Activated CD4-positive, alpha-beta memory T cell treated with anti-CD3 and anti-CD28 coated beads, Interleukin-2, amount 10 ng/mL, durations not matched to agents 7 days and 5 days (primary cell): ENCODE data around the gene HPCAL1. TPM values are rescaled to one million over a fixed set of nuclear protein-coding genes. Genes with fewer than 3 reads are reported as not detected.

Experiments
- CTCF ChIA-PET: fragments of 350-600 bp; sonication (Branson Sonifier 250); formaldehyde crosslinking; loops from one replicate; lab custom pipeline; 2021; ENCODE audit warnings: antibody characterized with exemption, inconsistent platforms; lab: Charles Lee
- POLR2A ChIA-PET: fragments of 350-600 bp; sonication (Branson Sonifier 250); formaldehyde crosslinking; loops from one replicate; lab custom pipeline; 2021; ENCODE audit warnings: antibody characterized with exemption; lab: Charles Lee
- DNase-seq: peaks from one replicate; pipeline ENCODE4 v3.0.0-alpha.2; 2020
- H3K27ac Mint-ChIP-seq: one replicate; pipeline ENCODE4 v1.8.0; 2021; ENCODE audit warnings: mild to moderate bottlenecking, mixed read lengths
- H3K27me3 Mint-ChIP-seq: one replicate; pipeline ENCODE4 v1.8.0; 2021; ENCODE audit warnings: mixed read lengths
- H3K36me3 Mint-ChIP-seq: one replicate; pipeline ENCODE4 v1.8.0; 2021; ENCODE audit warnings: low read depth, mixed read lengths
- H3K4me1 Mint-ChIP-seq: one replicate; pipeline ENCODE4 v1.8.0; 2021; ENCODE audit warnings: mixed read lengths
- H3K4me3 Mint-ChIP-seq: one replicate; pipeline ENCODE4 v1.8.0; 2021; ENCODE audit warnings: mild to moderate bottlenecking, mixed read lengths
- H3K9me3 Mint-ChIP-seq: one replicate; pipeline ENCODE4 v1.8.0; 2021; ENCODE audit warnings: mixed read lengths
- total RNA-seq, 2 experiments: library from RNA; stranded (reverse); gene quantifications; one replicate each; pipeline ENCODE4 v1.2.3, GENCODE V29; 2021

Gene HPCAL1
- total RNA-seq, 2 experiments from 2014 or later, result 70.0 to 71.4 TPM

DNA sequence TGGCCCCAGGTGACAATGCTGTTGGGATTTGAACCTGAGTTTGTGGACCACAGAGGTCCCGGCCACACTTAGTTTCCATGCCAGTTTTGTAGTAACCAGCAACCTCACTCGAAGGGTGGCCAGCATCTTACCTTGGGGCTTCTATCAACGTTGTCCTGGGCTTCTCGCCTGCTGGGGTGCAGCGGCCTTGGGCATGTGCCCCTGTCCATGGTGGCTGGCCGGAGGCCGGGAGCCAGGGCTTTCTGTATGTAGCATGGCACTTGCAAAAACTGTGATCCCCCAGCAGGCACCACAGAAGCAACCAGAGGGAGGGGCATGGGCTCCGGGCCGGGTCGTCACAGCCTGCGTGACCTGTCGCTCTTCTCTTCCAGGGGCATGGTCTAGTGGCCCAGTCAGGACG is 93.8 kb downstream of the HPCAL1 start:
- H3K36me3 Mint-ChIP-seq, result peaks cover 29% of the 10 kb centered on the region
- peaks cover 23% of the 10 kb centered on the region for H3K4me1 Mint-ChIP-seq
- H3K4me3 Mint-ChIP-seq, result no peak overlapping the region
- ChIA-PET POLR2A (interaction anchor here (1.0 kb wide), 1 partner anchor 10 kb away, joined by 3 read pairs; no protein-coding TSS in a partner anchor), CTCF (interaction anchor here (0.9 to 2.5 kb wide), 2 partner anchors 12 to 17 kb away, joined by 3 to 7 read pairs; no protein-coding TSS in a partner anchor)
- DNase-seq, result no peak
- no peaks in the 10 kb centered on the region for H3K27me3 Mint-ChIP-seq
- H3K9me3 Mint-ChIP-seq, result no peaks in the 10 kb centered on the region
- H3K27ac Mint-ChIP-seq, result no peak overlapping the region

DNA sequence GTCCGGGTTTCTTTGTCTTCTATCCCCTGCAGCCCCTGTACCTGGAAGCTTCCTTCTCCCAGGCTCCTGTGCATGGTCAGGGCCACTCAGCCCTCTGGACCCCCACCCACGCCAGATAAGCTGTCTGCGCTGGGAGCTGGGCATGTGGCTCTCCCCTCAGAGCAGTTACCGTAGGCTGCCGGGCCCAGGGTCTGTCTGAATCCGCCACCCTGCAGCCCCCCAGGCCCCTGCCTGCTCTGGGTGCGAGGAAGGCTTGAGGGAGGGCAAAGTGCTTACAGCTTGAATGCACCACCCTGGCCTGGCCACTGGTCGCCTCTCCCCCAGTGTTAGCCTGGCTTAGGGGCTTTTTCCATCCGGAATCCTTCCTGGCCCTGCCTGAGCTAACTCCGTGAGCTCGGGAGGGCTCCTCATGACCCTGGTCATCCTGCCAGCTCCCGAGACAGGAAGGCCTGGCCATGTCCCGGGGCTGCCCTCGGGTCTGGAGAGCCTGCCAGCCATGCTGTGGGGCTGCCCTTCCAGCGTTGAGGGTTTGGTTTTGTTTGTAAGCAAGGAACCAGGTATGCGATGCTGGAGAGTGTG is 94.7 kb downstream of the HPCAL1 start:
- ChIA-PET CTCF (interaction anchor here (0.9 to 2.5 kb wide), 2 partner anchors 11 to 17 kb away, joined by 3 to 7 read pairs; no protein-coding TSS in a partner anchor), POLR2A (interaction anchor here (1.0 kb wide), 1 partner anchor 9 kb away, joined by 3 read pairs; no protein-coding TSS in a partner anchor)
- no peak for DNase-seq
- Mint-ChIP-seq H3K4me3 (no peak overlapping the region), H3K36me3 (peaks cover 29% of the 10 kb centered on the region), H3K27ac (no peak overlapping the region), H3K27me3 (no peaks in the 10 kb centered on the region), H3K4me1 (peaks cover 30% of the 10 kb centered on the region), H3K9me3 (no peaks in the 10 kb centered on the region)

DNA sequence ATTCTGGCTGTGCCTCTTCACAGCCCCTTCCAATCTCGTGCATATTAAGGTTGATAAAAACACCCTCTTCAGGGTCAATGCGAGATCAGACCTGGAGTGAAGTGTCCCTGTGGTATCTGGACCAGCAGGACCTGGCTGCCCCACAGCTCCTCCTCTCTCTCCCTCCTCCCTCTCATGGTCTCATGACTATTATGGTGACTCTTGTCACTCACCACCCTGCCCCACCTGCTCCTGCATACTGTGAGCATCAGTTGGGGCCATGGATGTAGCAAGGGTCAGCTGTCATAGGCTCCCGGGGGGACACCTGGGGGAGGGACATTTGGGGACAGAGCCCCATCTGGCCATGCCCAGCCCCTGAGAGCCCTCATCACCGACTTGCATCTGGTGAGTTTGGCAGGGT is 95.2 kb downstream of the HPCAL1 start:
- ChIA-PET CTCF (interaction anchor here (2.5 kb wide), 1 partner anchor 11 kb away, joined by 7 read pairs; no protein-coding TSS in a partner anchor), POLR2A (interaction anchor here (1.3 kb wide), 1 partner anchor 15 kb away, joined by 5 read pairs; no protein-coding TSS in a partner anchor)
- H3K27ac Mint-ChIP-seq, result no peak overlapping the region

DNA sequence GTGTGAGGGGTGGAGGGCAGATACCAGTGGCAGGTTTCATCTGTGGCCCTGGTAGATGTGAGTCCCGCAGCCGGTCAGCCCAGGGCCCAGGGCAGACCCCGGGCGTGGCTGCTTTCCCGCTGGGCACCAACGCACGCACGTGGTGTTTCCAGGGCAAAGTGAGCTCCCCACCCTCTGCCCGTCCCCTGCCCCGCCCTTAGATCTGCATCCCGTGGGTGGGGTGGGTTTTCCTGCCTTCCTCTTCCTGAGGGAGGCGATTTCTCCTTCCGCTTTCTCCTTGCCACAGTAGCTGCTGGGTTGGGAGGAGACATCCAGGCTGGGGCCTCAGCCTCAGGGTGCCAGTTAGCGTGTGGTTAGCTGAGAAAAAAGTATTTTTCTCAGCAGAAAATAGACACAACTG is 95.8 kb downstream of the HPCAL1 start:
- Mint-ChIP-seq H3K4me3 (no peak overlapping the region), H3K27ac (no peak overlapping the region), H3K9me3 (no peaks in the 10 kb centered on the region), H3K4me1 (peaks cover 32% of the 10 kb centered on the region), H3K27me3 (no peaks in the 10 kb centered on the region), H3K36me3 (peaks cover 29% of the 10 kb centered on the region)
- DNase-seq, result no peak
- CTCF ChIA-PET, result no interaction called here
- POLR2A ChIA-PET, result interaction anchor here (1.3 kb wide), 1 partner anchor 16 kb away, joined by 5 read pairs; no protein-coding TSS in a partner anchor

More for the DNA sequence above, 95.2 kb downstream of the HPCAL1 start:
- peaks cover 32% of the 10 kb centered on the region for H3K4me1 Mint-ChIP-seq
- no peaks in the 10 kb centered on the region for H3K9me3 Mint-ChIP-seq
- H3K36me3 Mint-ChIP-seq, result peaks cover 29% of the 10 kb centered on the region
- DNase-seq, result no peak
- H3K4me3 Mint-ChIP-seq, result no peak overlapping the region
- H3K27me3 Mint-ChIP-seq, result no peaks in the 10 kb centered on the region

DNA sequence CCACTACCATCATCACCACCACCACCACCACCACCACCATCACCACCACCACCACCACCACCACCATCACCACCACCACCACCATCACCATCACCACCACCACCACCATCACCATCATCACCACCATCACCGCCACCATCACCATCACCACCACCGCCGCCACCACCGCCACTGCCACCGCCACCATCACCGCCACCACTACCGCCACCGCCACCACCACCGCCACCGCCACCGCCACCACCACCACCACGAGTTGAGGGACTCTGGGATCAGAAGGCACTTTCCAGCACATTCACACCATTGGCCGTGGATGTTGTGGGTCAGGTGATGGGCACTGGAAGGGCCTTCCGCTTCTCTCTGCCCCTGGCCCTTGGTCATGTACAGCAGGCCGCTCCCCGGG is 96.7 kb downstream of the HPCAL1 start:
- ChIA-PET CTCF (interaction anchor here (1.1 kb wide), 1 partner anchor 9 kb away, joined by 3 read pairs; no protein-coding TSS in a partner anchor), POLR2A (no interaction called here)
- Mint-ChIP-seq H3K4me1 (peaks cover 32% of the 10 kb centered on the region), H3K27ac (no peak overlapping the region), H3K4me3 (no peak overlapping the region), H3K36me3 (peaks cover 35% of the 10 kb centered on the region), H3K27me3 (no peaks in the 10 kb centered on the region), H3K9me3 (no peaks in the 10 kb centered on the region)
- DNase-seq, result no peak

DNA sequence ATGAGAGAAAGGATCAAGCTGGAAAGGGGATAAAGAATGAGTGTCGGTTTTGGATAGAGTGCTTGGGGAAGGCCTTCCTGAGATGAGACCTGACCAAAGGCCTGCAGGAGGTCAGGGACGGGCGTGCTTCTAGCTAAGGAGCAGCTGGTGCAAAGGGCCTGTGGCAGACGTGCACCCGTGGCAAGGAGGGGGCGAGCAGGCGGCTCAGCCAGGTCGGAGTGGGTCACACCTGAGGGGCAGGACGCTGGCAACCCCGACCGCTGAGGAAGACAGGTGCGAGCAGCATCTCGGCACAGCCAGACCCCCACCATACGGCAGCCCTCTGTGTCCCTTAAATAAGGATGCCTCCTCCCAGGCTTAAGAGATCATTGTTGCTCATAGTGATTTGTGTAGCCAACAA is 97.3 kb downstream of the HPCAL1 start:
- CTCF ChIA-PET, result interaction anchor here (1.1 kb wide), 1 partner anchor 9 kb away, joined by 3 read pairs; no protein-coding TSS in a partner anchor
- Mint-ChIP-seq H3K9me3 (no peaks in the 10 kb centered on the region), H3K4me3 (no peak overlapping the region), H3K27ac (peak overlapping the region; percentile 2), H3K36me3 (peaks cover 35% of the 10 kb centered on the region), H3K4me1 (peaks cover 32% of the 10 kb centered on the region), H3K27me3 (no peaks in the 10 kb centered on the region)
- POLR2A ChIA-PET, result no interaction called here
- no peak for DNase-seq

DNA sequence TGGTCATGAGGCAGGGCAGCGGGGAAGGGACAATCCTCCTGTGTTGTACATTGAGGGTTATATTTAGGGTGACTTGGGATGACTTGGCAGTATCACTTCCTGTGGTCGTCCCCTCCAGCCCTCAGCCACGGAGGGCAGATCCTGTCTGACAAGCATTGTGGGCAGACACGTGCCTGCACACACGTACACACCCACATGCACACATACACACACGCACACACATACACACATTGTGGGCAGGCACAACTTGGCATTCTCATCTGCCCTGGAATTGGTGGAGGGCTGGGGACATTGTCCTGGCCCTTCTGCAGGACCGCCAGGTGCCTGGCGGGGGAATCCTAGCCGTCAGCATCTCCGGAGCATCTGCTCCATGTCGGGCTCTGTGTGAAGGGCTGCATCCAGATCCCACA is 97.9 kb downstream of the HPCAL1 start:
- Mint-ChIP-seq H3K9me3 (no peaks in the 10 kb centered on the region), H3K27ac (peak overlapping the region; percentile 54), H3K4me3 (no peak overlapping the region), H3K27me3 (no peaks in the 10 kb centered on the region), H3K4me1 (peaks cover 32% of the 10 kb centered on the region), H3K36me3 (peaks cover 35% of the 10 kb centered on the region)
- ChIA-PET CTCF (interaction anchor here (1.1 kb wide), 1 partner anchor 8 kb away, joined by 3 read pairs; no protein-coding TSS in a partner anchor), POLR2A (no interaction called here)
- peak; percentile 67 for DNase-seq

DNA sequence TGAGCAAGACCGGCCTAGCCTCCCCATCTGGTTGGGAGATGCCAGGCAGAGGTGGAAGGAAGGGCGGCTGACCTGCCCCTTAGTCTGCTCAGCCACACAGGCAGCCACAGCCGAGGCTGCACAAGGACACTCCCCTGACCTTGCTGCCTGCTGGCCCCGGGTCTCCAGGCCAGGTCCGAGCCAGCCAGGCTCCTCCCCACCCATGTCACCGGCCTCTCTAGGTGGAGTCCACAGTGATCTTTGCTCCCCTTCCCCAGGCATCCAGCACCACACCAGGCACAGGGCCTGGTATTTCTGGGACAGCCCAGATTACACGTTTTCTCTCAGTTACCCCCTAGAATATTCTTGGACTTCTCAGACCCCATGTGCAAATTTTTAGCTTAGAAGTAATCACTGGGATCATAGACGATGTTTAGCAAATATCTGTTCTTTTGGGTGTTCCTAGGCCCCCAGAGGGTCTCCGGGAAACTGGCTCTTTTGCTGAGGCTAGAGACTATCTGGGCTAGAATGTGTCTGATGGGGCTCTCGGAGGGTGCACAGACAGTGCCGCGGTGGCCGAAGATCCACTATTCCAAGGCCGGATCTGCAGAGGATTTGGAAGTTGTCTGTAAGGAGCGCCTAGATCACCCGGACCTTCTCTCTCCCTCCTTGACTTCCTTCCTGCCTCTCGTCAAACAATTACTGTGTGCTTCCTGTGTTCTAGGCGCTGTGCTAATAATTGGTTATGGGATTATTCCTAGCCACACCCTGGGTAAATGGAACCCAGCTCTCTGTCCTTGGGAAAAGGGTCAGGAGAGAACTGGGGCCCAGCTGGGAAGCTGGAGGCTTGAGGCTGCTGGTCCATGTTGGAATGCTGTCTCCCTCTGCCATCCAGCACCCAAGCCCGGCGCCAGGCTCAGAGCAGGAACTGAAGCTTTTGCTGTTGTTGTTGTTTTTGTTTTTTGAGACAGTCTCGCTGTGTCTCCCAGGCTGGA is 98.6 kb downstream of the HPCAL1 start:
- Mint-ChIP-seq H3K36me3 (peaks cover 35% of the 10 kb centered on the region), H3K27me3 (no peaks in the 10 kb centered on the region), H3K4me3 (no peak overlapping the region), H3K4me1 (peaks cover 34% of the 10 kb centered on the region), H3K27ac (peak overlapping the region; percentile 23), H3K9me3 (no peaks in the 10 kb centered on the region)
- ChIA-PET POLR2A (no interaction called here), CTCF (interaction anchor here (0.5 kb wide), 1 partner anchor 632 kb away, joined by 3 read pairs; no protein-coding TSS in a partner anchor)
- DNase-seq, result no peak

DNA sequence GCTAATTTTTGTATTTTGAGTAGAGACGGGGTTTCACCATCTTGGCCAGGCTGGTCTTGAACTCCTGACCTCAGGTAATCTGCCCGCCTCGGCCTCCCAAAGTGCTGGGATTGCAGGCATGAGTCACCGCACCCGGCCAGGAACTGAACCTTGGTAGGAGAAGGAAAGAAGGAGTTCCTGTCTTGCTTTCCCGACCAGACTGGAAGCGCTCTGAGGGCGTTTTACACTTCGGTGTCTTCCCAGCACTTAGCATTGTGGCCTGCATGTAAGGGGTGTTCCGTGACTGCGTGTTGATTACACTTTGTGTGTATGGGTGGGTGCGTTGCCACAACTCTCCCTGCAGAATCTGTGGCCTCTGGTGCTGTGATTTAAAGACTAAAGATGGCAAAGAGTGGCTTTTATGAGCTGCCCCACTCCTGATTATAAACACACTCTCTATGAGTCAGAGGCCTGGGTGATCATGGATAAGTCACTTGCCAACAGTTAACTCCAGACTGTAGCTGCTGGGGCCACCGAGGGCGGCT is 99.4 kb downstream of the HPCAL1 start:
- no peak overlapping the region for H3K27ac Mint-ChIP-seq

DNA sequence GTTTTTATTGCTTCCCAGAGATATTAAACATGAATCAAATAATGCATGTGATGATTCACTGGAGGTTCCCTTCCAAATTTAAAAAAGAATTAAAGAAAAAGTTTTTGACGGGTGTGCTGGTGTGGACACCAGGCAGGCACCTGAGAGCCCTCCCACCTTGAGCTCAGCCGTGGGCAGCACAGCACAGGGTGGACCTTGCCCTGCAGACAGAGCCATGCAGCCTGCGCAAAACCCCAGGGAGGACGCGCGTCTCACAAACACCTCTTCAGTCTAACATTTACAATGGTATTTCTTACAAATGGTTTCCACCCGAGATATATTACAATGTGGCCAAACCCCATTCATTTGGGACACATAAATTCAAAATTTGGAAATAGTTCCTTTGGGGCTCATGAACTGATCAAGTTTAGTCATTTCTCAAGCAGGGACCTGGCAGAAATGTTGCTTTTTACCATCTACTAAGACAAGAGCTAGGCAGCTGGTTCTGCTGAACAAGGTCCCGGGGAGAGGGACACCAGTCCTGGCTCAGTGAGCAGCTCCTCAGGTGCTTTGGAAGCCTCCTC is 100.0 kb downstream of the HPCAL1 start:
- Mint-ChIP-seq H3K4me3 (no peak overlapping the region), H3K36me3 (peaks cover 35% of the 10 kb centered on the region), H3K27me3 (no peaks in the 10 kb centered on the region), H3K4me1 (peaks cover 47% of the 10 kb centered on the region), H3K9me3 (no peaks in the 10 kb centered on the region), H3K27ac (no peak overlapping the region)
- DNase-seq, result no peak
- POLR2A ChIA-PET, result interaction anchor here (0.6 kb wide), 1 partner anchor 18 kb away, joined by 3 read pairs; no protein-coding TSS in a partner anchor
- CTCF ChIA-PET, result interaction anchor here (0.7 to 1.8 kb wide), 4 partner anchors 20 to 261 kb away, joined by 3 to 8 read pairs (median 3); no protein-coding TSS in a partner anchor

More for the DNA sequence above, 99.4 kb downstream of the HPCAL1 start:
- H3K27me3 Mint-ChIP-seq, result no peaks in the 10 kb centered on the region
- CTCF ChIA-PET, result interaction anchor here (0.5 to 1.8 kb wide), 3 partner anchors 20 to 633 kb away, joined by 3 to 8 read pairs (median 3); no protein-coding TSS in a partner anchor
- peaks cover 41% of the 10 kb centered on the region for H3K4me1 Mint-ChIP-seq
- H3K9me3 Mint-ChIP-seq, result no peaks in the 10 kb centered on the region
- DNase-seq, result no peak
- H3K36me3 Mint-ChIP-seq, result peaks cover 35% of the 10 kb centered on the region
- POLR2A ChIA-PET, result no interaction called here
- no peak overlapping the region for H3K4me3 Mint-ChIP-seq

DNA sequence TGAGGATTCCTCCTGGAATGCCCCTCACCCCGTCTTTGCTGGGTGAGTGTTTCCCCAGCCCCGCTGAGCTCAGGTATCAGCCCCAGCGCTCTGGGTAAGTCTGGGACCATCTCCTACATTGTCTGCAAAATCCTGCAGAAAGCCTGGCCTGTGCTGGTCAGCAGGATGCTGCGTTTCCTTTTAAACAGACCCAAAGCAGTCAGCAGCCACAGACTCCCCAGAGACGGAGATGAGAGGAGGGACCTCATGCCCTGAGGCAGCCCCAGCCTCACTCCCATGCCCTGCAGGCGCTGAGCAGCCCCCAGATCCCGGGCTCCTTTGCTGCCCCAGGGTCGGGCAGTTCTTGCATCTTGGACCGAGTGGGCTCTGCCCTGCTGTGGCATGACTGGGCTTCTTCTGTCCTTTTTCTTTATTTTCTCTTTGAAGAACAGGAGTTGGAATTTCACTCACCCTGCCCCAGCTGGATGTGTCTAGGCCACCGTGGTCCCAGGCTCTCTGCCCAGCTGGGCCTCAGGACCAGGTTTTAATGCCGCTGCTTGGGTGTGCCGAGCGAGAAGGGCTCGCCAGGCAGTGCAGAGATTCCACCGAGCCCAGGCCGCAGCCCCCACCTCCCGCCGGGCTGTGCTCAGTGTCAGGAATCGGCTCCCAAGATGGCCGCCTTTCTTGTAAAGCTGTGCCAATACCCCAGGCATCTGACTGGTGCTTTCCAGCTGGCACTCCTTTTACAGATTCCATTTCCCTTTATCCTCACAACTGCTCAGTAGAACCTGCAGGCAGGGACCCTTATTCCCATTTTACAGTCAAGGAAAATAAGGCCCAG is 101.8 kb downstream of the HPCAL1 start:
- no peak for DNase-seq
- CTCF ChIA-PET, result no interaction called here
- Mint-ChIP-seq H3K27me3 (no peaks in the 10 kb centered on the region), H3K36me3 (peaks cover 24% of the 10 kb centered on the region), H3K27ac (no peak overlapping the region), H3K4me1 (peaks cover 60% of the 10 kb centered on the region), H3K4me3 (no peak overlapping the region), H3K9me3 (no peaks in the 10 kb centered on the region)
- POLR2A ChIA-PET, result interaction anchor here (1.2 kb wide), 1 partner anchor 279 kb away, joined by 3 read pairs; no protein-coding TSS in a partner anchor
